GM23338 (cell line): ENCODE measurements around the gene FCGBP. TPM values are rescaled to one million over a fixed set of nuclear protein-coding genes. Genes with fewer than 3 reads are reported as not detected.

ENCODE experiments used
- ATAC-seq: fragments of 200-7000 bp; cut with Tn5 transposase; 3 replicates; pipeline ENCODE4 v1.9.1; 2020
- DNase-seq: peaks from one replicate; pipeline ENCODE4 v3.0.0-alpha.2; 2015; ENCODE audit warnings: low spot score
- H2AFZ ChIP-seq: fragments of 200-600 bp; sonication (generic); 2 replicates; pipeline ENCODE4 v1.8.0; 2016; ENCODE audit warnings: antibody characterized with exemption, mild to moderate bottlenecking, moderate library complexity
- H3F3A ChIP-seq: fragments of 200-600 bp; sonication (generic); replicated peaks from 2 replicates; pipeline ENCODE4 v1.8.0; 2017; ENCODE audit warnings: antibody characterized with exemption, mixed run types, low read depth
- H3K27ac ChIP-seq: fragments of 200-600 bp; sonication (generic); 2 replicates; pipeline ENCODE4 v1.6.1; 2016; ENCODE audit warnings: low read depth
- H3K27me3 ChIP-seq: fragments of 200-600 bp; sonication (generic); 2 replicates; pipeline ENCODE4 v1.8.0; 2016; ENCODE audit warnings: mild to moderate bottlenecking, mixed run types, moderate library complexity; ENCODE audit not compliant: insufficient read depth
- H3K36me3 ChIP-seq: fragments of 200-600 bp; sonication (generic); 2 replicates; pipeline ENCODE4 v1.8.0; 2016; ENCODE audit warnings: mild to moderate bottlenecking; ENCODE audit not compliant: insufficient read depth
- H3K4me1 ChIP-seq: fragments of 200-600 bp; sonication (generic); 2 replicates; pipeline ENCODE4 v1.8.0; 2016; ENCODE audit warnings: mild to moderate bottlenecking, moderate library complexity; ENCODE audit not compliant: insufficient read depth
- H3K4me2 ChIP-seq: fragments of 200-600 bp; sonication (generic); 2 replicates; pipeline ENCODE4 v1.7.1; 2017; ENCODE audit warnings: mixed run types
- H3K4me3 ChIP-seq: fragments of 200-600 bp; sonication (generic); 2 replicates; pipeline ENCODE4 v1.6.1; 2016; ENCODE audit warnings: mixed run types
- H3K79me2 ChIP-seq: fragments of 200-600 bp; sonication (generic); replicated peaks from 2 replicates; pipeline ENCODE4 v1.8.0; 2017; ENCODE audit warnings: mild to moderate bottlenecking; ENCODE audit not compliant: insufficient read depth
- H3K9me2 ChIP-seq: fragments of 200-600 bp; sonication (generic); 2 replicates; pipeline ENCODE4 v1.8.0; 2017; ENCODE audit not compliant: insufficient read depth
- H4K20me1 ChIP-seq: fragments of 200-600 bp; sonication (generic); replicated peaks from 2 replicates; pipeline ENCODE4 v1.8.0; 2017; ENCODE audit warnings: mild to moderate bottlenecking; ENCODE audit not compliant: insufficient read depth
- H3K27ac Mint-ChIP-seq: 2 replicates; pipeline ENCODE4 v1.8.0; 2020; ENCODE audit warnings: inconsistent platforms, mild to moderate bottlenecking, moderate library complexity, mixed read lengths
- H3K27me3 Mint-ChIP-seq: 3 replicates; pipeline ENCODE4 v1.8.0; 2022; ENCODE audit warnings: low read depth, mild to moderate bottlenecking, moderate library complexity, mixed read lengths, inconsistent platforms; ENCODE audit not compliant: insufficient read depth, poor library complexity
- H3K36me3 Mint-ChIP-seq: 3 replicates; pipeline ENCODE4 v1.8.0; 2021; ENCODE audit warnings: low read depth, mild to moderate bottlenecking, inconsistent platforms, moderate library complexity, mixed read lengths
- H3K4me1 Mint-ChIP-seq: 3 replicates; pipeline ENCODE4 v1.8.0; 2020; ENCODE audit warnings: mild to moderate bottlenecking, inconsistent platforms, mixed read lengths
- H3K4me3 Mint-ChIP-seq: 3 replicates; pipeline ENCODE4 v1.8.0; 2021; ENCODE audit warnings: moderate library complexity, mild to moderate bottlenecking, inconsistent platforms, mixed read lengths
- H3K9me3 Mint-ChIP-seq: 3 replicates; pipeline ENCODE4 v1.8.0; 2020; ENCODE audit warnings: moderate library complexity, mild to moderate bottlenecking, inconsistent platforms, mixed read lengths
- EZH2 ChIP-seq: fragments of 200-600 bp; sonication (generic); IDR thresholded peaks from one replicate; pipeline ENCODE4 v1.8.0; 2017; ENCODE audit warnings: antibody characterized with exemption, mild to moderate bottlenecking, low read depth; ENCODE audit not compliant: unreplicated experiment
- JUNB ChIP-seq: IDR thresholded peaks from one replicate; pipeline ENCODE4 v1.6.1; 2016; ENCODE audit warnings: antibody characterized with exemption; ENCODE audit not compliant: unreplicated experiment
- polyA plus RNA-seq: library from polyadenylated mRNA; unstranded; fragments of >200 nt; fragmentation: Nextera tagmentation; extraction: Ambion mirVana; gene quantifications from 2 replicates; pipeline ENCODE4 v1.2.1, GENCODE V29; 2016
- total RNA-seq: library from RNA; depleted of rRNA; stranded (reverse); fragments of >200 nt; shearing (Covaris generic); gene quantifications from 2 replicates; pipeline ENCODE4 v1.2.3, GENCODE V29; 2014
- TF ChIP-seq, protein P1 (sequence below): fragments of 250-450 bp; sonication (Bioruptor Pico); IDR thresholded peaks from 2 replicates; pipeline ENCODE4 v1.5.0; 2020; ENCODE audit warnings: mild to moderate bottlenecking, moderate library complexity
- TF ChIP-seq, protein P2 (sequence below): IDR thresholded peaks from 2 replicates; pipeline ENCODE4 v1.6.1; 2016; ENCODE audit warnings: antibody characterized with exemption
- TF ChIP-seq, protein P3 (sequence below): IDR thresholded peaks from one replicate; pipeline ENCODE4 v1.6.1; 2018; ENCODE audit warnings: antibody characterized with exemption; ENCODE audit not compliant: unreplicated experiment

Gene FCGBP
- total and polyA plus RNA-seq, 2 experiments from 2014 or later = 0.44 to 3.6 TPM

DNA sequence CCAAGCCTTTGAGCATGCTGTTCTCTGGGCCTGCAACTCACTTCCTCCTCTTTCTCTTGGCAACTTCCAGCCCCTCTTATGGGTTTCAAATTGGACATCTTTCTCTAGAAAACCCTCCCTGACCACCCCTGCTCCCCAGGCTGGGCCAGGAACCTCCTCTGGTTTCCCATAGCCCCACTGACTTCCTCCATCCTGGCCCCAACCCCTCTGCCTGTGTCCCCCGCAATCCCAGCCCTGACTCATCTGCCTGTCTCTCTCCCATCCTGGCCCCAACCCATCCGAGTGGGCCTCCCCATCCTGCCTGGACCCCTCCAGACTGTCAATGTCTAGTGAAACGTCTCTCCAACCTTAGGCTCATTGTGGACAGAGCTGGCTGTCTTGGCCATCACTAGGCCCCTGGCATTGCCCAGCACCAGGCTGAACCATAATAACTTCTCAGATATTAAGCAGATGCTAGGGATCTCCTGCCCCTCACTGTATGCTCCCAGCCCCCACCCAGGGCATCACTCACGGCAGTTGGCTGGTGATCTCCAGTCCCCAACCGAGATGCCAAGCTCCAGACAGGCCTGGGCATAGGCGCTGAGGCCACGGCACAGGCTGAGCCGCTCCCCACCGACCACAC, 16.8 kb downstream of the FCGBP start (continued):
- TF ChIP-seq, protein P1, sequence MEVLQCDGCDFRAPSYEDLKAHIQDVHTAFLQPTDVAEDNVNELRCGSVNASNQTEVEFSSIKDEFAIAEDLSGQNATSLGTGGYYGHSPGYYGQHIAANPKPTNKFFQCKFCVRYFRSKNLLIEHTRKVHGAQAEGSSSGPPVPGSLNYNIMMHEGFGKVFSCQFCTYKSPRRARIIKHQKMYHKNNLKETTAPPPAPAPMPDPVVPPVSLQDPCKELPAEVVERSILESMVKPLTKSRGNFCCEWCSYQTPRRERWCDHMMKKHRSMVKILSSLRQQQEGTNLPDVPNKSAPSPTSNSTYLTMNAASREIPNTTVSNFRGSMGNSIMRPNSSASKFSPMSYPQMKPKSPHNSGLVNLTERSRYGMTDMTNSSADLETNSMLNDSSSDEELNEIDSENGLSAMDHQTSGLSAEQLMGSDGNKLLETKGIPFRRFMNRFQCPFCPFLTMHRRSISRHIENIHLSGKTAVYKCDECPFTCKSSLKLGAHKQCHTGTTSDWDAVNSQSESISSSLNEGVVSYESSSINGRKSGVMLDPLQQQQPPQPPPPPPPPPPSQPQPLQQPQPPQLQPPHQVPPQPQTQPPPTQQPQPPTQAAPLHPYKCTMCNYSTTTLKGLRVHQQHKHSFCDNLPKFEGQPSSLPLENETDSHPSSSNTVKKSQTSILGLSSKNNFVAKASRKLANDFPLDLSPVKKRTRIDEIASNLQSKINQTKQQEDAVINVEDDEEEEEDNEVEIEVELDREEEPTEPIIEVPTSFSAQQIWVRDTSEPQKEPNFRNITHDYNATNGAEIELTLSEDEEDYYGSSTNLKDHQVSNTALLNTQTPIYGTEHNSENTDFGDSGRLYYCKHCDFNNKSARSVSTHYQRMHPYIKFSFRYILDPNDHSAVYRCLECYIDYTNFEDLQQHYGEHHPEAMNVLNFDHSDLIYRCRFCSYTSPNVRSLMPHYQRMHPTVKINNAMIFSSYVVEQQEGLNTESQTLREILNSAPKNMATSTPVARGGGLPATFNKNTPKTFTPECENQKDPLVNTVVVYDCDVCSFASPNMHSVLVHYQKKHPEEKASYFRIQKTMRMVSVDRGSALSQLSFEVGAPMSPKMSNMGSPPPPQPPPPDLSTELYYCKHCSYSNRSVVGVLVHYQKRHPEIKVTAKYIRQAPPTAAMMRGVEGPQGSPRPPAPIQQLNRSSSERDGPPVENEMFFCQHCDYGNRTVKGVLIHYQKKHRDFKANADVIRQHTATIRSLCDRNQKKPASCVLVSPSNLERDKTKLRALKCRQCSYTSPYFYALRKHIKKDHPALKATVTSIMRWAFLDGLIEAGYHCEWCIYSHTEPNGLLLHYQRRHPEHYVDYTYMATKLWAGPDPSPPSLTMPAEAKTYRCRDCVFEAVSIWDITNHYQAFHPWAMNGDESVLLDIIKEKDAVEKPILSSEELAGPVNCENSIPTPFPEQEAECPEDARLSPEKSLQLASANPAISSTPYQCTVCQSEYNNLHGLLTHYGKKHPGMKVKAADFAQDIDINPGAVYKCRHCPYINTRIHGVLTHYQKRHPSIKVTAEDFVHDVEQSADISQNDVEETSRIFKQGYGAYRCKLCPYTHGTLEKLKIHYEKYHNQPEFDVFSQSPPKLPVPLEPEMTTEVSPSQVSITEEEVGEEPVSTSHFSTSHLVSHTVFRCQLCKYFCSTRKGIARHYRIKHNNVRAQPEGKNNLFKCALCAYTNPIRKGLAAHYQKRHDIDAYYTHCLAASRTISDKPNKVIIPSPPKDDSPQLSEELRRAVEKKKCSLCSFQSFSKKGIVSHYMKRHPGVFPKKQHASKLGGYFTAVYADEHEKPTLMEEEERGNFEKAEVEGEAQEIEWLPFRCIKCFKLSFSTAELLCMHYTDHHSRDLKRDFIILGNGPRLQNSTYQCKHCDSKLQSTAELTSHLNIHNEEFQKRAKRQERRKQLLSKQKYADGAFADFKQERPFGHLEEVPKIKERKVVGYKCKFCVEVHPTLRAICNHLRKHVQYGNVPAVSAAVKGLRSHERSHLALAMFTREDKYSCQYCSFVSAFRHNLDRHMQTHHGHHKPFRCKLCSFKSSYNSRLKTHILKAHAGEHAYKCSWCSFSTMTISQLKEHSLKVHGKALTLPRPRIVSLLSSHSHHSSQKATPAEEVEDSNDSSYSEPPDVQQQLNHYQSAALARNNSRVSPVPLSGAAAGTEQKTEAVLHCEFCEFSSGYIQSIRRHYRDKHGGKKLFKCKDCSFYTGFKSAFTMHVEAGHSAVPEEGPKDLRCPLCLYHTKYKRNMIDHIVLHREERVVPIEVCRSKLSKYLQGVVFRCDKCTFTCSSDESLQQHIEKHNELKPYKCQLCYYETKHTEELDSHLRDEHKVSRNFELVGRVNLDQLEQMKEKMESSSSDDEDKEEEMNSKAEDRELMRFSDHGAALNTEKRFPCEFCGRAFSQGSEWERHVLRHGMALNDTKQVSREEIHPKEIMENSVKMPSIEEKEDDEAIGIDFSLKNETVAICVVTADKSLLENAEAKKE (CRISPR knock-in tag) = no peak
- TF ChIP-seq EZH2 = no peak
- TF ChIP-seq, protein P2, sequence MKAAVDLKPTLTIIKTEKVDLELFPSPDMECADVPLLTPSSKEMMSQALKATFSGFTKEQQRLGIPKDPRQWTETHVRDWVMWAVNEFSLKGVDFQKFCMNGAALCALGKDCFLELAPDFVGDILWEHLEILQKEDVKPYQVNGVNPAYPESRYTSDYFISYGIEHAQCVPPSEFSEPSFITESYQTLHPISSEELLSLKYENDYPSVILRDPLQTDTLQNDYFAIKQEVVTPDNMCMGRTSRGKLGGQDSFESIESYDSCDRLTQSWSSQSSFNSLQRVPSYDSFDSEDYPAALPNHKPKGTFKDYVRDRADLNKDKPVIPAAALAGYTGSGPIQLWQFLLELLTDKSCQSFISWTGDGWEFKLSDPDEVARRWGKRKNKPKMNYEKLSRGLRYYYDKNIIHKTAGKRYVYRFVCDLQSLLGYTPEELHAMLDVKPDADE = no peak

DNA sequence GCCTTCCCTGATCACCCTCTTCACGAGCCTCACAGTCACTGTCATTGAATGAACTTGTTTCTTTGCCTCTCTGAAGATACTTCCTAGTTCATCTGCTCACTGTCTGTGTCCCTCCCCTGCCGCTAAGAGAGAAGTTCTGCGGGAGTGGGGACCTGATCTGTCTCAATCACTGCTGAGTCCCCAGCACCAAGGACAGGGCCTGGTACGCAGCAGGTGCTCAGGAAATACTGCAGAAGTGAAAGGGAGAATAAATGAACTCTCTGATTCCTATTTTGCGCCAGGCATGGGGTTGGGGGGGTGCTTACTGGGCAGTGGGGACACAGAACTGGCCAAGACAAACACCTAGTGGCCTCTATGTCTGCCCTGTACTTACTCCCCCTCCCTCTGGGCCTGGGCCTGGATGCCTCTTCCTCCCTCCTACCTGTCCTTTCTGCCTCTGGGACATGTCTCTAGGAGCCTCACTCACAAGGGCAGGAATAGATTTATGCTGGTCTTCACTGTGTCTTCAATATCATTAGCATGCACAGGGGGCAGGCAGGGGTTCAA, 17.5 kb downstream of the FCGBP start:
- no peak overlapping the region for H3K27ac Mint-ChIP-seq
- Histone ChIP-seq H3K9me2 (no peaks in the 10 kb centered on the region), H3K79me2 (no peaks in the 10 kb centered on the region), H2AFZ (no peak overlapping the region), H3K4me2 (no peak overlapping the region), H3K27me3 (no peaks in the 10 kb centered on the region), H3K36me3 (no peaks in the 10 kb centered on the region), H3K27ac (no peak overlapping the region), H3F3A (no peaks in the 10 kb centered on the region), H3K4me3 (no peak overlapping the region), H4K20me1 (no peaks in the 10 kb centered on the region), H3K4me1 (no peaks in the 10 kb centered on the region)
- no peak for DNase-seq
- no peak; the same call in 2 of the 3 replicates for ATAC-seq
- no peaks in the 10 kb centered on the region for H3K36me3 Mint-ChIP-seq
- H3K27me3 Mint-ChIP-seq = peaks cover 7% of the 10 kb centered on the region
- H3K4me3 Mint-ChIP-seq = no peak overlapping the region
- TF ChIP-seq, protein P3, sequence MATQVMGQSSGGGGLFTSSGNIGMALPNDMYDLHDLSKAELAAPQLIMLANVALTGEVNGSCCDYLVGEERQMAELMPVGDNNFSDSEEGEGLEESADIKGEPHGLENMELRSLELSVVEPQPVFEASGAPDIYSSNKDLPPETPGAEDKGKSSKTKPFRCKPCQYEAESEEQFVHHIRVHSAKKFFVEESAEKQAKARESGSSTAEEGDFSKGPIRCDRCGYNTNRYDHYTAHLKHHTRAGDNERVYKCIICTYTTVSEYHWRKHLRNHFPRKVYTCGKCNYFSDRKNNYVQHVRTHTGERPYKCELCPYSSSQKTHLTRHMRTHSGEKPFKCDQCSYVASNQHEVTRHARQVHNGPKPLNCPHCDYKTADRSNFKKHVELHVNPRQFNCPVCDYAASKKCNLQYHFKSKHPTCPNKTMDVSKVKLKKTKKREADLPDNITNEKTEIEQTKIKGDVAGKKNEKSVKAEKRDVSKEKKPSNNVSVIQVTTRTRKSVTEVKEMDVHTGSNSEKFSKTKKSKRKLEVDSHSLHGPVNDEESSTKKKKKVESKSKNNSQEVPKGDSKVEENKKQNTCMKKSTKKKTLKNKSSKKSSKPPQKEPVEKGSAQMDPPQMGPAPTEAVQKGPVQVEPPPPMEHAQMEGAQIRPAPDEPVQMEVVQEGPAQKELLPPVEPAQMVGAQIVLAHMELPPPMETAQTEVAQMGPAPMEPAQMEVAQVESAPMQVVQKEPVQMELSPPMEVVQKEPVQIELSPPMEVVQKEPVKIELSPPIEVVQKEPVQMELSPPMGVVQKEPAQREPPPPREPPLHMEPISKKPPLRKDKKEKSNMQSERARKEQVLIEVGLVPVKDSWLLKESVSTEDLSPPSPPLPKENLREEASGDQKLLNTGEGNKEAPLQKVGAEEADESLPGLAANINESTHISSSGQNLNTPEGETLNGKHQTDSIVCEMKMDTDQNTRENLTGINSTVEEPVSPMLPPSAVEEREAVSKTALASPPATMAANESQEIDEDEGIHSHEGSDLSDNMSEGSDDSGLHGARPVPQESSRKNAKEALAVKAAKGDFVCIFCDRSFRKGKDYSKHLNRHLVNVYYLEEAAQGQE = peak; percentile 64
- no peak for TF ChIP-seq JUNB
- H3K4me1 Mint-ChIP-seq = no peaks in the 10 kb centered on the region
- H3K9me3 Mint-ChIP-seq = no peaks in the 10 kb centered on the region
